Measurements from ENCODE around the gene NTF3.

Gene NTF3

GRCh38 chr12:5503774-5504173, 71.9 kb downstream of the NTF3 start:
- no peak overlapping the region for H3K4me3 ChIP-seq (replicated peaks; ENCODE audit: low read depth, low read length)
- no peak for DNase-seq (ENCODE audit: low read depth)
- TF ChIP-seq CTCF (IDR thresholded peaks at IDR 0.05; ENCODE audit: low read length, missing control alignments), result no peak

- H3K4me3 ChIP-seq (replicated peaks; ENCODE audit: low read depth, low read length), result no peak overlapping the region
- no peak for TF ChIP-seq CTCF (IDR thresholded peaks at IDR 0.05; ENCODE audit: low read length, missing control alignments)
- no peak for DNase-seq (ENCODE audit: low read depth)
These were observed 73.2 kb downstream of the NTF3 start for GRCh38 chr12:5505116-5505515.

GRCh38 chr12:5505751-5506150, 73.8 kb downstream of the NTF3 start:
- no peak overlapping the region for H3K4me3 ChIP-seq (replicated peaks; ENCODE audit: low read depth, low read length)
- TF ChIP-seq CTCF (IDR thresholded peaks at IDR 0.05; ENCODE audit: low read length, missing control alignments), result no peak

GRCh38 chr12:5506295-5506694, 74.4 kb downstream of the NTF3 start:
- no peak overlapping the region for H3K4me3 ChIP-seq (replicated peaks; ENCODE audit: low read depth, low read length)
- TF ChIP-seq CTCF (IDR thresholded peaks at IDR 0.05; ENCODE audit: low read length, missing control alignments), result no peak
- DNase-seq (ENCODE audit: low read depth), result no peak

More at GRCh38 chr12:5505751-5506150, 73.8 kb downstream of the NTF3 start:
- no peak for DNase-seq (ENCODE audit: low read depth)

GRCh38 chr12:5506821-5507231, 74.9 kb downstream of the NTF3 start:
- no peak for DNase-seq (ENCODE audit: low read depth)
- TF ChIP-seq CTCF (IDR thresholded peaks at IDR 0.05; ENCODE audit: low read length, missing control alignments), result no peak
- no peak overlapping the region for H3K4me3 ChIP-seq (replicated peaks; ENCODE audit: low read depth, low read length)

- H3K4me3 ChIP-seq (replicated peaks; ENCODE audit: low read depth, low read length), result no peak overlapping the region
- no peak for DNase-seq (ENCODE audit: low read depth)
- TF ChIP-seq CTCF (IDR thresholded peaks at IDR 0.05; ENCODE audit: low read length, missing control alignments), result no peak
These were observed 75.6 kb downstream of the NTF3 start for GRCh38 chr12:5507401-5507935.

- no peak for DNase-seq (ENCODE audit: low read depth)
- no peak for TF ChIP-seq CTCF (IDR thresholded peaks at IDR 0.05; ENCODE audit: low read length, missing control alignments)
- no peak overlapping the region for H3K4me3 ChIP-seq (replicated peaks; ENCODE audit: low read depth, low read length)
These were observed 76.0 kb downstream of the NTF3 start for GRCh38 chr12:5507944-5508343.
